CD4-positive, alpha-beta T cell treated with Interleukin-2 at 100 ng/mL for 4 hours (primary cell): ENCODE results near the gene KRTAP9-3.
"Not testable (repeated sequence)": the region's sequence is repeated elsewhere in the genome, so short reads cannot be mapped to it uniquely, and the experiment has no call there.

Source experiments
- DNase-seq: peaks from one replicate; pipeline ENCODE4 v3.0.0-alpha.2; 2020; ENCODE audit warnings: low spot score

Gene KRTAP9-3, protein sequence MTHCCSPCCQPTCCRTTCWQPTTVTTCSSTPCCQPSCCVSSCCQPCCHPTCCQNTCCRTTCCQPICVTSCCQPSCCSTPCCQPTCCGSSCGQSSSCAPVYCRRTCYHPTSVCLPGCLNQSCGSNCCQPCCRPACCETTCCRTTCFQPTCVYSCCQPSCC

DNA sequence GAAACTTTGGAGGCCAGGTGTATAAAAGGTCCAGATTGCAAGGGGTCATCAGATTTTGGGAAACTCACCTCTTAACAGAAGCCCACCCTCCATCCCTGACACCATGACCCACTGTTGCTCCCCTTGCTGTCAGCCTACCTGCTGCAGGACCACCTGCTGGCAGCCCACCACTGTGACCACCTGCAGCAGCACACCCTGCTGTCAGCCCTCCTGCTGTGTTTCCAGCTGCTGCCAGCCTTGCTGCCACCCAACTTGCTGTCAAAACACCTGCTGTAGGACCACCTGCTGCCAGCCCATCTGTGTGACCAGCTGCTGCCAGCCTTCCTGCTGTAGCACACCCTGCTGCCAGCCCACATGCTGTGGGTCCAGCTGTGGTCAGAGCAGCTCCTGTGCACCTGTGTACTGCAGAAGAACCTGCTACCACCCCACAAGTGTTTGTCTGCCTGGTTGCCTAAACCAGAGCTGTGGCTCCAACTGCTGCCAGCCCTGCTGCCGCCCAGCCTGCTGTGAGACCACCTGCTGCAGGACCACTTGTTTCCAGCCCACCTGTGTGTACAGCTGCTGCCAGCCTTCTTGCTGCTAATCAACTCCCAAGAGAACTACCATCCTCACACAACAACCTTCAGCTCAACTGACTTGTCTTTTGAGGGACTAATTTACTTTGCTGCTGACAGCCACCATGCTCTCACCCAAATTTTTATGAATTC, at the start of gene KRTAP9-3:
KRTAP9-3 (plus strand) TSS at position 51 of the 707 bp plus-strand sequence; CDS start at position 104, 53 bp downstream.
- DNase-seq = not testable (repeated sequence)

DNA sequence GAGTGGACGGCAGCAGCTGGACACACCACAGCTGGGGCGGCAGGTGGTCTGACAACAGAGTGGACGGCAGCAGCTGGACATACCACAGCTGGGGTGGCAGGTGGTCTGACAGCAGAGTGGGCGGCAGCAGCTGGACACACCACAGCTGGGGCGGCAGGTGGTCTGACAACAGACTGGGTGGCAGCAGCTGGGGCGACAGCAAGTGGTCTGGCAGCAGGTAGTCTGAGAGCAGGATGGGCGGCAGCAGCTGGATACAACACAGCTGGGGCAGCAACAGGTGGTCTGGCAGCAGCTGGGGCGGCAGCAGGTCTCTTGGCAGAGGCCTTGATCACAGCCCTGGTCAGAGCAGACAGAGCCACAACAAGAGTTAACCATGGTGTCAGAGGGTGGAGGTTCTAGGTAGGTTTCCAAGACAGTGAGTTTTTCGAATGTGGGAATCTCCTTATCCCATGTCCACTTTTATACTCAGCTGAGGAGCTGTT, 47.7 kb upstream of the KRTAP9-3 start, which contains the start of gene KRTAP4-1:
KRTAP4-1 (minus strand) TSS at position 432 of the 482 bp plus-strand sequence; CDS start at position 375, 57 bp downstream.
- DNase-seq = no peak

DNA sequence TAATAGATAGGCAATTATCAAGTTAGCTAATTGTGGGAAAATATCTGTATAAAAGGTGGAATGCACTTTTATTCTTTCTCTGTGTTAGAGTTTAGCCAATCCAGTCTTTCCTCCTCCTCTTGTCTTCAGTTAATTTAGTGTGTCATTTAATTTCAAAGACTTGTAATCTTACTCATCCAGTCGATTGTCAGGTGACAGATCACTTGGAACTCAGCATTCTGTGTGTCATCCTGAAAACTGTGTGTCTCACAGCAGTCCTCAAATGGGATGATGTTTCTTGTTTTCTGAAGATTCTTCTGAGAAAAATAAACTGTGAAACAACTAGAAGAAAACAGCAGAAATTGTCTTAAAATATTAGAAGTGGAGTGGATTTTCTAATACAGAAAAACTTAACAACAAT, 47.2 kb upstream of the KRTAP9-3 start:
- no peak for DNase-seq

DNA sequence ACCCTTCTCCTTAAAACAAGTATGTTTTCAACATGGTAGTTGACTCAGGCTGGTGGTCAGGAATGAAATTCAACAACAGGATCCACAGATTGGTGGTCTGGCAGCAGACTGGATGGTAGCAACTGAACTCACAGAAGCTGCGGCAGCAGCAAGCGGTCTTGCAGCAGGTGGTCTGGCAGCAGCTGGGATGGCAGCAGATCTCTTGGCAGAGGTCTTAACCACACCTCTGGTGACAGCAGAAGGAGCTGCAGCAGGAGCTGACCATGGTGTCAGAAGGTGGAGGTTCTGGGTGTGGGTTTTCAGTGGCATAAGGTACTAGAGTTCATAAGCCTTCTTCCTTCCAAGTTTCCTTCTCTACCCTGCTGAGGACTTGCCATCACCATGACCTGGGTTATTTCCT, 45.4 kb upstream of the KRTAP9-3 start:
- no peak for DNase-seq

DNA sequence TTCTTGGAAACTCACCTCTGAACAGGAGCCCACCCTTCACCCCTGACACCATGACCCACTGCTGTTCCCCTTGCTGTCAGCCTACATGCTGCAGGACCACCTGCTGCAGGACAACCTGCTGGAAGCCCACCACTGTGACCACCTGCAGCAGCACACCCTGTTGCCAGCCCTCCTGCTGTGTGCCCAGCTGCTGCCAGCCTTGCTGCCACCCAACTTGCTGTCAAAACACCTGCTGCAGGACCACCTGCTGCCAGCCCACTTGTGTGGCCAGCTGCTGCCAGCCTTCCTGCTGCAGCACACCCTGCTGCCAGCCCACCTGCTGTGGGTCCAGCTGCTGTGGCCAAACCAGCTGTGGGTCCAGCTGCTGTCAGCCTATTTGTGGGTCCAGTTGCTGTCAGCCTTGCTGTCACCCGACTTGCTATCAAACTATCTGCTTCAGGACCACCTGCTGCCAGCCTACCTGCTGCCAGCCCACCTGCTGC, 42.4 kb upstream of the KRTAP9-3 start, which contains the start of gene KRTAP9-1:
KRTAP9-1 (plus strand) TSS at position 51 of the 482 bp plus-strand sequence; CDS start at position 51, 0 bp downstream.
- not testable (repeated sequence) for DNase-seq

DNA sequence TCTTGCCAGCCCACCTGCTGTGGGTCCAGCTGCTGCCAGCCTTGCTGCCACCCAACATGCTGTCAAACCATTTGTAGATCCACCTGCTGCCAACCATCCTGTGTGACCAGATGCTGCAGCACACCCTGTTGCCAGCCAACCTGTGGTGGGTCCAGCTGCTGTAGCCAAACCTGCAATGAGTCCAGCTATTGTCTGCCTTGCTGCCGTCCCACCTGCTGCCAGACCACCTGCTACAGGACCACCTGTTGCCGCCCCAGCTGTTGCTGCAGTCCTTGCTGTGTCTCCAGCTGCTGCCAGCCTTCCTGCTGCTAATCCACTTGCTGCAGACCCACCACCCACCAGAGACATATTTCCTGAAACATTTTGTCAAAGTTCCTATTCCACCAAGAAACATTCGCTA, 41.9 kb upstream of the KRTAP9-3 start:
- no peak for DNase-seq

DNA sequence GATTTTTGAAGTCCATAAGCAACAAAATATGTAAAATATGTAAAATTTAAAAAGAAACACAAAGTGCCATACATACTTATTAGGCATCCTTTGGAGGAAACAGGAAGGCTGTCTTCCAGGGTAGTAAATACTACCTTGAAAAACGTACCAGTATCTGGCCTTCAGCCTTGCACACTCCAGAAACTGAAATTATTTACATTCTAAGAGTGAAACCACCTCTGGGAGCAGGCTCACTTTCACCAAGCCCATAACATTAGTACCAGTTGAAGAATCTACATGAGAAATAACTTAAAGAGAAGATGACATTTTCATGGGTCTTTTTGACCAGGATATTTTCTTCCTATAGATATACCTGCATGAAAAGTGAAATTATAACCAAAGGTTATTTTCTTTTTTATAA, 36.2 kb upstream of the KRTAP9-3 start:
- no peak for DNase-seq

DNA sequence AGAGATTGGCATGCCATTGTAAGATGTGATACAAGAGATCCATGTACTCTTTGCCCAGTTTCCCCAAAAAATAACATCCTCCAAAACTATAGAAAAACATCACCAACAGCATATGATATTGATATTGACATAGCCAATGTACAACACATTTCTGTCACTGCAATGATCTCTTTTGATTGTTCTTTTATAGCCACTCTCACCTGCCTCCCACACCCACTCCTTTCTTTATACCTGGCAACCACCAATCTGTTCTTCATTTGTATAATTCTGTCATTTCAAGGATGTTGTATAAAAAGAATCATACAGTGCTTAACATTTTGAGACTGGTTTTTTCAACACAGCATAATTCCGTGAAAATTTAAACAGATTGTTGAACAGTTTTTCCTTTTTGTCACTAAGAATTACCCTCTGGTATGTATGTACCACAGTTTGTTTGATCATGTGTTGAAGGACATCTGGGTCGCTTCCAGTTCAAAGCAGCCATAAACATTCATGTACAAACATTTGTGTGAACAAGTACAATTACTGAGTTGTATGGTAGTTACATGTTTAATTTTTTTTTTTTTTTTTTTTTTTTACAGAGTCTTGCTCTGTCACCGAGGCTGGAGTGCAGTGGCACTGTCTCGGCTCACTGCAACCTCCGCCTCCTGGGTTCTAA, 32.7 kb upstream of the KRTAP9-3 start:
- no peak for DNase-seq

DNA sequence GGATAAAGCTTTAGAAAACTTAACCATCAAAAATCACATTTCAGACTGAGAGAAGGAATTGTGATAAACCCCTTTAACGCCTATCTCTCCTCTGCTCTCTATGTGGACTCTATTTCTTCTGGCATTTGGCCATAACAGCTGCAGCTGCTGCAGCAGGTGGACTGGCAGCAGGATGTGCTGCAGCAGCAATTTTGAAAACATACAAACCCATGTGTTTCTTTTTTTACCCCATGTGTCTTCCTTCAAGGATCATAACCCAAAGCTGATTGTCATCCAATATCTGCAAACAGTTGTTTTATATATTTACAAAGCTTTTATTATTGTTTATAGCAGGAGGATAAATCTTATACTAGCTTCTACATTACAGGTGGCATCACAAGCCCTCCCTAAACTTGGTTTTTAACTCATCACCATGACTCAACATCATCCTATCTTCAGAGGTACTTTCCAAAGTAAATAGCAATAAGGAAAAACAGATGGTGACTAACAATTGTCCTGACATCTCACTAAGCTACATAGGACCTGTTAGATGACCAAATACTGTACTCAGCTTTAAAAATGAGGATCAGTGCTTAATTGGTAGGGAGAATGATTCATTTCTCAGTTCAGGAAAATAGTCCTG, 20.3 kb upstream of the KRTAP9-3 start:
- DNase-seq = no peak

DNA sequence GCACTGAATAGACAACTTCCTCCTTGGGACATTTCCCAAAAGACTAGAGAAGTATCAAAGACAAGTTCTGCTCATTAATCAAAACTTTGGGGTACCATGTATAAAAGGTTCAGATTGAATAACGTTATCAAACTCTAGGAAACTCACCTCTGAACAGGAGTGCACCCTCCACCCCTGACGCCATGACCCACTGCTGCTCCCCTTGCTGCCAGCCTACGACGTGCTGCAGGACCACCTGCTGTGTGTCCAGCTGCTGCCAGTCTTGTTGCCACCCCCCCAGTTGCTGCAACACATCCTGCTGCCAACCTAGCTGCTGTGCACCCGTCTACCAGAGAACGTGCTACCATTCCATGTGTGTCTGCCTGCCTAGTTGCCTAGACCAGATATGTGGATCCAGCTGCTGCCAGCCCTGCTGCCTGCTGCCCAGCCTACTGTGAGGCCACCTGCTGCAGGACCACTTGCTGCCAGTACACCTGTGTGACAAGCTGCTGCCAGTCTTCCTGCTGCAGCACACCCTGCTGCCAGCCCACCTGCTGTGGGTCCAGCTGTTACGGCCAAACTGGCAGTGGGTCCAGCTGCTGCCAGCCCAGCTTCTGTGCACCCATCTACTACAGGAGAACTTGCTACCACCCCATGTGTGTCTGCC, 19.6 kb upstream of the KRTAP9-3 start:
- DNase-seq = no peak

DNA sequence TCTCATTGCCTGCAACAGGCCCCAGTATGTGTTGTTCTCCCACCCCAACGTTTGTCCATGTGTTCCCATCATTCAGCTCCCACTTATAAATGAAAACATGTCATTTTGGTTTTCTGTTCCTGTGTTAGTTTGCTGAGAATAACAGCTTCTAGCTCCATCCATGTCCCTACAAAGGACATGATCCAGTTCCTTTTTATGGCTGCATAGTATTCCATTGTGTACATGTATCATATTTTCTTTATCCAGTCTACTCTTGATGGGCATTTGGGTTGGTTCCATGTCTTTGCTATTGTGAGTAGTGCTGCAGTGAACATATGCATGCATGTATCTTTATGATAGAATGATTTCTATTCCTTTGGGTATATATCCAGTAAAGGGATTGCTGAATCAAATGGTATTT, 16.6 kb upstream of the KRTAP9-3 start:
- DNase-seq = no peak

DNA sequence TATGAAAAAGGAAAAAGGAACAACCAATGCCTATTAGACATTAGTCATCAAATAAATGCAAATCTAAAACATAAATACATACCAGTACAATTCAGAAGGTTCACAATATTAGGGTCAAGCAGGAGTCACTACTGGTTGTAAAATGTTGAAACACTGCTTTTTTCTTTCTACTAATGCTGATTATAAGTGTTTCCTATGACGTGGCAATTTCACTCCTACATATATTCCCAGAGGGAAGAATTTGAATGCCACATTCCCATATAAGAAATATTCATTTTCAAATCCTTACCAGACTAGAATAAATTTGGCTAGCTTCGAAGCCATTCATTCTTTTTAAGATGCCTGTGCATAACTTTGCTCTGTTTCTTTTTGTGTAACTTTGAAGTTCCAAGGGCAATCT, 8.4 kb upstream of the KRTAP9-3 start:
- no peak for DNase-seq

DNA sequence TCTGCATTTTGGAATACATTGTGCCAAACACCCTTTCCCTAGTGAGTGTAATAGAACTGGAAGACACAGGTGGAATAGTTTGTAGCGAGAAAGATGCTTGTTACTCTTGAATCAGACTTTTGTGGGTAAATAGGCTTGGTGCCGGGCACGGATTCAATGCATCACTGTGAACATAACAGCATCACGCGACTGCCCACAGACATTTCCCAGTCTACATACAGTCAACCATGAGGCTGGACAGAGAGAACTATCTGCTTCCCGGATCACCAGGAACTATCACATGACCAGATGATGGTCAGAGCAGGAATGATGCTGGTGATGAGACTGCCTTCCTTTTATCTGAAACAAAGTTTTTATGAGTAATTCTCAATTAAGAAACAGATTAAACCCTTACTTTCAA, 6.2 kb upstream of the KRTAP9-3 start:
- no peak for DNase-seq

DNA sequence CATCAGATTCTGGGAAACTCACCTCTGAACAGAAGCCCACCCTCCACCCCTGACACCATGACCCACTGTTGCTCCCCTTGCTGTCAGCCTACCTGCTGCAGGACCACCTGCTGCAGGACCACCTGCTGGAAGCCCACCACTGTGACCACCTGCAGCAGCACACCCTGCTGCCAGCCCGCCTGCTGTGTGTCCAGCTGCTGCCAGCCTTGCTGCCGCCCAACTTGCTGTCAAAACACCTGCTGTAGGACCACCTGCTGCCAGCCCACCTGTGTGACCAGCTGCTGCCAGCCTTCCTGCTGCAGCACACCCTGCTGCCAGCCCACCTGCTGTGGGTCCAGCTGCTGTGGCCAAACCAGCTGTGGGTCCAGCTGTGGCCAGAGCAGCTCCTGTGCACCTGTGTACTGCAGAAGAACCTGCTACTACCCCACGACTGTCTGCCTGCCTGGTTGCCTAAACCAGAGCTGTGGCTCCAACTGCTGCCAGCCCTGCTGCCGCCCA, 5.6 kb upstream of the KRTAP9-3 start, which contains the start of gene KRTAP9-2:
KRTAP9-2 (plus strand) TSS at position 51 of the 498 bp plus-strand sequence; CDS start at position 58, 7 bp downstream.
- DNase-seq = not testable (repeated sequence)

DNA sequence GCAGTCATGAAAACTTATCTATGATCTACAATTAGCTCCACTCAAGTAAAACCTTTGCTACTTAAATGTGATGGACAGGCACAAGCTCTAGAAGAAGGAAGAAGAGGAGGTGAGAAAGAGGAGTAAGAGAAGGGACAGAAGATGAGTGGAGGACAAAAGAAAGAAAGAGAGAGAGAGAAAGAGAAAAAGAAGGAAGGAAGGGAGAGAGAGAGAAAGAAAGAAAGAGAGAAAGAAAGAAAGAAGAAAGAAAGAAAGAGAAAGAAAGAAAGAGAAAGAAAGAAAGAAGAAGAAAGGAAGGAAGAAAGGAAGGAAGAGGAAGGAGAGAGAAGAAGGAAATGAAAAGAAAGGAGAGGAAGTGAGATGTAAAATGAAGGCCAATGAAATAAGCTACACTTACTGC, 2.2 kb upstream of the KRTAP9-3 start:
- DNase-seq = no peak

DNA sequence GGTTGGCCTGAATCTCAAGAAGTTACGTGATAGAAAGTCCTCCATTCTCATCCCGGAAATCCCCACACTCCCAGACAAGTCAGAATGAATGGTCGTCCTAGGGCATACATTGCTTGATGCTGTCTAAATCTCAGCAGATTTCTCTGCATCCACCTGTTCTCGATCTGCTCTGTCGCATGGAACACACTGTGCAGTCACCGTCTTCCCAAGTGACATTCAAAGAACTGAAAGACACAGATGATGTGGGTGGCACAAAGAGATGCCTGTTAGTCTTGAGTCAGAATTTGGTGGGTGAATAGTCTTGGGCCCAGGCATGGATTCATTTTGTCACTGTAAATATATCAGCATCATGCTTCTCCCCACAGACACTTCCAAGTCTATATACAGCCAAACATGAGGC, 518 bp upstream of the KRTAP9-3 start:
- DNase-seq = no peak

DNA sequence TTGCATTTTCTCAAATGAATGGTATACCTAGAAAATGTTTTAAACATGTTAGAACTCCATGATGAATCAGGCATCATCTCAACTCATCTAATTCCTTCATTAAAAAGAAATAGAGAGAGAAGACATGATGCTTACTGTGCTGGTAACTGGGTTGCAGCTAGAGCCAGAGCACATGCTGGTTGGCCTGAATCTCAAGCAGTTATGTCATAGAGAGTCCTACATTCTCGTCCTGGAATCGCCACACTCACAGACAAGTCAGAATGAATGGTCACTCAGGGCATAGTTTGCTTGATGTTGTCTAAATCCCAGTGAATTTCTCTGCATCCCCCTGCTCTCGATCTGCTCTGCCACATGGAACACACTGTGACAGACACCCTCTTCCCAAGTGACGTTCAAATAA, 4.9 kb downstream of the KRTAP9-3 start:
- DNase-seq = not testable (repeated sequence)

DNA sequence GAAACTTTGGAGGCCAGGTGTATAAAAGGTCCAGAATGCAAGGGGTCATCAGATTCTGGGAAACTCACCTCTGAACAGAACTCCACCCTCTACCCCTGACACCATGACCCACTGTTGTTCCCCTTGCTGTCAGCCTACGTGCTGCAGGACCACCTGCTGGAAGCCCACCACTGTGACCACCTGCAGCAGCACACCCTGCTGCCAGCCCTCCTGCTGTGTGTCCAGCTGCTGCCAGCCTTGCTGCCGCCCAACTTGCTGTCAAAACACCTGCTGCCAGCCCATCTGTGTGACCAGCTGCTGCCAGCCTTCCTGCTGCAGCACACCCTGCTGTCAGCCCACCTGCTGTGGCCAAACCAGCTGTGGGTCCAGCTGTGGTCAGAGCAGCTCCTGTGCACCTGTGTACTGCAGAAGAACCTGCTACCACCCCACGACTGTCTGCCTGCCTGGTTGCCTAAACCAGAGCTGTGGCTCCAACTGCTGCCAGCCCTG, 5.7 kb downstream of the KRTAP9-3 start, which contains the start of gene KRTAP9-8:
KRTAP9-8 (plus strand) TSS at position 51 of the 489 bp plus-strand sequence; CDS start at position 104, 53 bp downstream.
- not testable (repeated sequence) for DNase-seq

DNA sequence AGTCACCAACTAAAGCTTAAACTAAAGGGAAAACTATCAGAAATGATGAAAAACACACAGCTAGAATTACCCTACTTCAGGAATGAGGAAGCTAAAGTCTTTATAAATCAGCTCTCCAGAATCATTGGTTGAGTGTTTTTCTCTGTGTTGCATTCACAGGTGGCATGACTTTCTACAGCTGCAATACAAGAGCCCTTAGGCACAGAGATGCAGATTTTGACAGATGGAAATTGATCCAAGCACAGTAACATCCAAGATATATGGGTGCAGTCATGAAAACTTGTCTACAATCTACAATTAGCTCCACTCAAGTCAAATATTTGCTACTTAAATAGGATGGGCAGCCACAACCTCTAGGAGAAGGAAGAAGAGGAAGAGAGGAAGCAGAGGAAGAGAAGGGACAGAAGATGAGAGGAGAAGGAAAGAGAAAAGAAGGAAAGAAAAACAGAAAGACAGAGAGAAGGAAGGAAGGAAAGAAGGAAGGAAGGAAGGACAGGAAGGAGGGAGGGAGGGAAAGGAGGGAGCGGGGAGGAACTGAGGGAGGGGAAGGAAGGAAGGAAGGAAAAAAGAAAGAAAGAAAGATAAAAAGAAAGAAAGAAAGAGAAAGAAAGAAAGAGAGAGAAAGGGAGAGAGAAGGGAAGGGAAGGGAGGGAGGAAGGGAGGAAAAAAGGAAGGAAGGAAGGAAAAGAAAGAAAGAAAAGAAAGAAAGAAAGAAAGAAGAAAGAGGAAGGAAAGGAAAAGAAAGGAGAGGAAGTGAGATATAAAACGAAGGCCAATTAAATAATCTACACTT, 14.9 kb downstream of the KRTAP9-3 start:
- DNase-seq = not testable (repeated sequence)

DNA sequence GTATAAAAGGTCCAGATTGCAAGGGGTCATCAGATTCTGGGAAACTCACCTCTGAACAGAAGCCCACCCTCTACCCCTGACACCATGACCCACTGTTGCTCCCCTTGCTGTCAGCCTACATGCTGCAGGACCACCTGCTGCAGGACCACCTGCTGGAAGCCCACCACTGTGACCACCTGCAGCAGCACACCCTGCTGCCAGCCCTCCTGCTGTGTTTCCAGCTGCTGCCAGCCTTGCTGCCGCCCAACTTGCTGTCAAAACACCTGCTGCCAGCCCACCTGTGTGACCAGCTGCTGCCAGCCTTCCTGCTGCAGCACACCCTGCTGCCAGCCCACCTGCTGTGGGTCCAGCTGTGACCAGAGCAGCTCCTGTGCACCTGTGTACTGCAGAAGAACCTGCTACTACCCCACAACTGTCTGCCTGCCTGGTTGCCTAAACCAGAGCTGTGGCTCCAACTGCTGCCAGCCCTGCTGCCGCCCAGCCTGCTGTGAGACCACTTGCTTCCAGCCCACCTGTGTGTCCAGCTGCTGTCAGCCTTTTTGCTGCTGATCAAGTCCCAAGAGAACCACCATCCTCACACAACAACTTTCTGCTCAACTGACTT, 17.5 kb downstream of the KRTAP9-3 start, which contains the start of gene KRTAP9-4:
KRTAP9-4 (plus strand) TSS at position 51 of the 604 bp plus-strand sequence; CDS start at position 85, 34 bp downstream.
- DNase-seq = not testable (repeated sequence)
